HEK293 (cell line): Measurements from ENCODE around the gene ALKAL2.

ENCODE experiments used
- CTCF ChIA-PET: fragments of 350-600 bp; formaldehyde crosslinking; extraction: SDS; loops from one replicate; lab custom pipeline; 2021; ENCODE audit warnings: antibody characterized with exemption; lab: Yijun Ruan, JAX
- POLR2A ChIA-PET: fragments of 300-600 bp; formaldehyde crosslinking; extraction: SDS; loops from one replicate; lab custom pipeline; 2020; ENCODE audit warnings: antibody characterized with exemption, inconsistent platforms; lab: Yijun Ruan, JAX
- H3K27ac ChIP-seq: fragments of 200-500 bp; sonication (Bioruptor generic); 2 replicates; pipeline ENCODE4 v1.5.1; 2014; ENCODE audit warnings: low read depth, low read length, control low read depth, inconsistent platforms; ENCODE audit errors: extremely low read depth
- H3K36me3 ChIP-seq, 2 experiments: fragments of 200-500 bp in 1 of 2; sonication (Bioruptor generic) in 1 of 2; 1 replicate in 1 of 2; 2 replicates in 1 of 2; pipeline ENCODE4 v1.5.1; 2014 to 2017; ENCODE audit warnings: inconsistent platforms in 2 of 2, low read length in 2 of 2; ENCODE audit not compliant: control insufficient read depth in 2 of 2, insufficient read depth in 1 of 2
- H3K4me1 ChIP-seq: fragments of 200-500 bp; sonication (Bioruptor generic); 2 replicates; pipeline ENCODE4 v1.5.1; 2014; ENCODE audit warnings: mild to moderate bottlenecking, low read length, inconsistent platforms; ENCODE audit not compliant: control insufficient read depth, insufficient read depth
- H3K4me3 ChIP-seq: 2 replicates; pipeline ENCODE4 v1.5.1; 2011; ENCODE audit warnings: low read depth, mild to moderate bottlenecking, control low read depth, low read length, moderate library complexity
- H3K9me3 ChIP-seq: fragments of 200-500 bp; sonication (Bioruptor generic); 2 replicates; pipeline ENCODE4 v1.5.1; 2014; ENCODE audit warnings: low read depth, low read length, inconsistent platforms; ENCODE audit not compliant: control insufficient read depth, insufficient read depth
- SCRT1 ChIP-seq: fragments of 450-650 bp; formaldehyde crosslinking; IDR thresholded peaks from 2 replicates; pipeline ENCODE4 v1.5.1; 2016; ENCODE audit warnings: missing biosample characterization, missing genetic modification characterization, borderline replicate concordance
- SP3 ChIP-seq: fragments of 450-650 bp; formaldehyde crosslinking; IDR thresholded peaks from 2 replicates; pipeline ENCODE4 v1.5.1; 2016; ENCODE audit warnings: missing biosample characterization, missing genetic modification characterization
- TSHZ1 ChIP-seq: fragments of 450-650 bp; formaldehyde crosslinking; IDR thresholded peaks from 2 replicates; pipeline ENCODE4 v1.5.1; 2016; ENCODE audit warnings: missing biosample characterization, missing genetic modification characterization, borderline replicate concordance
- ZBTB21 ChIP-seq: fragments of 450-650 bp; formaldehyde crosslinking; IDR thresholded peaks from 2 replicates; pipeline ENCODE4 v1.5.1; 2017; ENCODE audit warnings: missing biosample characterization, missing genetic modification characterization
- ZFP3 ChIP-seq: fragments of 450-650 bp; formaldehyde crosslinking; IDR thresholded peaks from 2 replicates; pipeline ENCODE4 v1.5.1; 2016; ENCODE audit warnings: low read depth, missing biosample characterization, missing genetic modification characterization
- ZNF10 ChIP-seq: fragments of 450-650 bp; formaldehyde crosslinking; IDR thresholded peaks from 2 replicates; pipeline ENCODE4 v1.5.1; 2017; ENCODE audit warnings: missing biosample characterization, missing genetic modification characterization
- ZNF214 ChIP-seq: fragments of 450-650 bp; formaldehyde crosslinking; IDR thresholded peaks from 2 replicates; pipeline ENCODE4 v1.5.1; 2017; ENCODE audit warnings: missing biosample characterization, mild to moderate bottlenecking, missing genetic modification characterization, borderline replicate concordance
- ZNF221 ChIP-seq: fragments of 450-650 bp; formaldehyde crosslinking; IDR thresholded peaks from 2 replicates; pipeline ENCODE4 v1.5.1; 2017; ENCODE audit warnings: missing biosample characterization, missing genetic modification characterization, borderline replicate concordance
- ZNF26 ChIP-seq: fragments of 450-650 bp; formaldehyde crosslinking; IDR thresholded peaks from 2 replicates; pipeline ENCODE4 v1.5.1; 2016; ENCODE audit warnings: missing biosample characterization, missing genetic modification characterization
- ZNF274 ChIP-seq, 2 experiments: fragments of 200-500 bp in 1 of 2; fragments of 450-650 bp in 1 of 2; sonication (Bioruptor generic) in 1 of 2; formaldehyde crosslinking in 1 of 2; IDR thresholded peaks; 2 replicates each; pipeline versions ENCODE4 v1.5.1 to v1.6.1; 2014 to 2016; ENCODE audit warnings: borderline replicate concordance in 1 of 2, inconsistent platforms in 1 of 2, low read length in 1 of 2, missing biosample characterization in 1 of 2, missing genetic modification characterization in 1 of 2
- ZNF560 ChIP-seq: fragments of 450-650 bp; formaldehyde crosslinking; IDR thresholded peaks from 2 replicates; pipeline ENCODE4 v1.5.1; 2017; ENCODE audit warnings: missing biosample characterization, missing genetic modification characterization, borderline replicate concordance
- ZNF585B ChIP-seq: fragments of 450-650 bp; formaldehyde crosslinking; IDR thresholded peaks from 2 replicates; pipeline ENCODE4 v1.5.1; 2016; ENCODE audit warnings: missing biosample characterization, missing genetic modification characterization
- ZNF654 ChIP-seq: fragments of 450-650 bp; formaldehyde crosslinking; IDR thresholded peaks from 2 replicates; pipeline ENCODE4 v1.5.1; 2016; ENCODE audit warnings: low read depth, missing biosample characterization, missing genetic modification characterization
- ZNF658 ChIP-seq: fragments of 450-650 bp; formaldehyde crosslinking; IDR thresholded peaks from 2 replicates; pipeline ENCODE4; 2016; ENCODE audit warnings: missing biosample characterization, missing genetic modification characterization
- ZNF660 ChIP-seq: fragments of 450-650 bp; IDR thresholded peaks from 2 replicates; pipeline ENCODE4 v1.5.1; 2018; ENCODE audit warnings: missing biosample characterization, mild to moderate bottlenecking, missing genetic modification characterization
- ZNF664 ChIP-seq: fragments of 450-650 bp; formaldehyde crosslinking; IDR thresholded peaks from 2 replicates; pipeline ENCODE4 v1.5.1; 2016; ENCODE audit warnings: missing biosample characterization, missing genetic modification characterization
- ZNF670 ChIP-seq: fragments of 450-650 bp; formaldehyde crosslinking; IDR thresholded peaks from 2 replicates; pipeline ENCODE4 v1.5.1; 2016; ENCODE audit warnings: missing biosample characterization, missing genetic modification characterization, low read depth
- ZNF701 ChIP-seq: fragments of 450-650 bp; formaldehyde crosslinking; IDR thresholded peaks from 2 replicates; pipeline ENCODE4 v1.5.1; 2016; ENCODE audit warnings: missing biosample characterization, missing genetic modification characterization
- ZNF792 ChIP-seq: fragments of 450-650 bp; formaldehyde crosslinking; IDR thresholded peaks from 2 replicates; pipeline ENCODE4 v1.5.1; 2016; ENCODE audit warnings: missing biosample characterization, missing genetic modification characterization
- ZSCAN4 ChIP-seq: fragments of 450-650 bp; formaldehyde crosslinking; IDR thresholded peaks from 2 replicates; pipeline ENCODE4 v1.5.1; 2017; ENCODE audit warnings: missing biosample characterization, missing genetic modification characterization

The ALKAL2 gene

GRCh38 chr2:305366-305765, 17.5 kb upstream of the ALKAL2 start:
- H3K4me3 ChIP-seq: no peak overlapping the region
- TF ChIP-seq ZSCAN4 (tag by site-specific recombination) (peak; percentile 49), ZNF274 (IDR thresholded peaks at IDR 0.05; ENCODE audit: low read length) (no peak), ZNF274 (tag by site-specific recombination; IDR thresholded peaks at IDR 0.05; ENCODE audit: borderline replicate concordance) (no peak), ZNF560 (tag by site-specific recombination) (no peak)
- ChIA-PET CTCF (no interaction called here), POLR2A (no interaction called here)
- H3K9me3 ChIP-seq: no peaks in the 10 kb centered on the region
- H3K36me3 ChIP-seq: no peaks in the 10 kb centered on the region
- H3K27ac ChIP-seq: no peak overlapping the region
- no peaks in the 10 kb centered on the region for H3K4me1 ChIP-seq

- H3K27ac ChIP-seq: no peak overlapping the region
- no peak overlapping the region for H3K4me3 ChIP-seq
- H3K4me1 ChIP-seq: no peaks in the 10 kb centered on the region
- POLR2A ChIA-PET: no interaction called here
- TF ChIP-seq ZNF660 (tag by site-specific recombination) (no peak), ZNF664 (tag by site-specific recombination) (no peak), ZBTB21 (tag by site-specific recombination) (no peak), ZNF585B (tag by site-specific recombination) (no peak)
- TF ChIP-seq, all 188 proteins: peak for 0
- Histone ChIP-seq H3K36me3 (no peaks in the 10 kb centered on the region), H3K9me3 (no peaks in the 10 kb centered on the region)
- CTCF ChIA-PET: interaction anchor here (0.6 to 1.1 kb wide), 2 partner anchors 50 to 1602 kb away, joined by 3 to 5 read pairs; no protein-coding TSS in a partner anchor
Measured at GRCh38 chr2:296354-296753, 8.5 kb upstream of the ALKAL2 start.

- TF ChIP-seq ZNF10 (no peak), SP3 (tag by site-specific recombination) (no peak), ZNF658 (tag by site-specific recombination) (no peak), ZNF654 (tag by site-specific recombination) (no peak), ZFP3 (tag by site-specific recombination) (no peak), ZBTB21 (tag by site-specific recombination) (no peak), SCRT1 (tag by site-specific recombination) (no peak), ZNF670 (tag by site-specific recombination) (no peak), ZNF221 (tag by site-specific recombination) (no peak), ZNF792 (no peak)
- TF ChIP-seq, all 188 proteins: peak for 0
- CTCF ChIA-PET: no interaction called here
Measured at GRCh38 chr2:295090-295489, 7.2 kb upstream of the ALKAL2 start.

GRCh38 chr2:290090-290722, 2.3 kb upstream of the ALKAL2 start:
- ChIA-PET CTCF (interaction anchor here (0.8 kb wide), 1 partner anchor 118 kb away, joined by 4 read pairs; no protein-coding TSS in a partner anchor), POLR2A (no interaction called here)
- TF ChIP-seq ZNF26 (tag by site-specific recombination): no peak
- no peak for TF ChIP-seq ZNF701 (tag by site-specific recombination)
- TF ChIP-seq ZNF214 (tag by site-specific recombination): no peak
- TF ChIP-seq TSHZ1 (tag by site-specific recombination): no peak
- Histone ChIP-seq H3K36me3 (no peaks in the 10 kb centered on the region), H3K9me3 (no peaks in the 10 kb centered on the region), H3K4me1 (no peaks in the 10 kb centered on the region), H3K27ac (no peak overlapping the region), H3K4me3 (no peak overlapping the region)

More at GRCh38 chr2:295090-295489, 7.2 kb upstream of the ALKAL2 start:
- H3K36me3 ChIP-seq: no peaks in the 10 kb centered on the region
- POLR2A ChIA-PET: no interaction called here
- no peaks in the 10 kb centered on the region for H3K4me1 ChIP-seq
- no peak overlapping the region for H3K27ac ChIP-seq
- H3K9me3 ChIP-seq: no peaks in the 10 kb centered on the region
- no peak overlapping the region for H3K4me3 ChIP-seq
